ENCODE data around the gene BRD7.

BRD7 gene

GRCh38 chr16:50316848-50317630, 51.7 kb downstream of the BRD7 start:
- DNase-seq: no peak

DNA sequence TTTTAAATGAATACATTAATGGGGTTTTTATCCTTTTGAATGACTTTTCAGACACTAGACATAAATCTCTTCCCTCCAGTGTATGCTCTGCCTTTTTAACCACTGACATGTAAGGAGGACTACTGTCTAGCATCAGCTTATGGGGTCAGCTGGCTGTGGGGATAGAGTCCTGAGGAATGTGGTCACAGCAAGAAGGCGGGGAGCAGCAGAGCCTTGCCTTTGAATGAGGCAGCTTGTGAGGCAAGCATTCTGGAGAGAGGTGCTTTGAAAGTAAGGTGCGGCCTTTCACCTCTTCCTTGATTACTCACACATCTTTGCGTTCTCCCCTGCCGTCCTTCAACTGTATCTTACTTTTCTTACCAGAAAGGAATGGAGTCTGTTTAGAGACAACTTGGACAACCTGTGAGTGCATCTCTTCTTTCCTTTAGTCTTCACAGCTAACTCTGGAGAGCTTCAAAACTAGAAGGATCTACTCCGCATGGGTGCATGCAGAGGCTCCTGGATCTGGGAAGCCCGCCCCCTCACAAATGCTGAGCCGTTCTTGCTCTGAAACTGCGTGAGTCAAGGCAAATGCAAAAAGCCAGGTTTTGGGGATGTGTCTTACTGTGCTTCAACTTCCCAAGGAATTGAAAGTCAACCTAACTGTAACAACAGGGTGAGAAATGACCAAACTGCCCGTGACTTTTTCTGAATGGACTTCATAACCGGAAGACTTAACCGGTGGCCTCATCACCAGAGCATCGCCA, 52.5 kb downstream of the BRD7 start:
- DNase-seq: no peak

GRCh38 chr16:50315346-50315997, 53.3 kb downstream of the BRD7 start:
- DNase-seq: no peak

DNA sequence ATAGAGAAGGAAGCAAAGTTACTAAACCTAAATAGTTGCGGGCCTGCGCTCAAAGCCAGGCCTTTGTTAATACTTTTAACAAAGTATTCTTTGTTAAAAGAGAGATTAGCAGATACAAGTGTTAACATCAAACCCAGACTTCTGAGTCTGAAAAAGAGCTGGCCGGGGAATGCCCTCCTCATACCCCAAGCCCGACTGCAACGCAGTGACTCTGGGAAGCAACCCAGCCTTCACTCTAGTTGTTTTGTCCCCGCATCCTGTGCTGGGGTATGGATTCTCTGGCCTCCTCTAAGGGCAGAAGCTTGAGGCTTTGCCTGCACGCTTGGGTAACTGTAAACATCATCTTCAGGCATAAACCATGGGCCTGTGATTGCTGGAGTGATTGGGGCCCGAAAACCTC, 54.1 kb downstream of the BRD7 start:
- DNase-seq: no peak

GRCh38 chr16:50313596-50314478, 55.0 kb downstream of the BRD7 start:
- DNase-seq: peak; percentile 81

DNA sequence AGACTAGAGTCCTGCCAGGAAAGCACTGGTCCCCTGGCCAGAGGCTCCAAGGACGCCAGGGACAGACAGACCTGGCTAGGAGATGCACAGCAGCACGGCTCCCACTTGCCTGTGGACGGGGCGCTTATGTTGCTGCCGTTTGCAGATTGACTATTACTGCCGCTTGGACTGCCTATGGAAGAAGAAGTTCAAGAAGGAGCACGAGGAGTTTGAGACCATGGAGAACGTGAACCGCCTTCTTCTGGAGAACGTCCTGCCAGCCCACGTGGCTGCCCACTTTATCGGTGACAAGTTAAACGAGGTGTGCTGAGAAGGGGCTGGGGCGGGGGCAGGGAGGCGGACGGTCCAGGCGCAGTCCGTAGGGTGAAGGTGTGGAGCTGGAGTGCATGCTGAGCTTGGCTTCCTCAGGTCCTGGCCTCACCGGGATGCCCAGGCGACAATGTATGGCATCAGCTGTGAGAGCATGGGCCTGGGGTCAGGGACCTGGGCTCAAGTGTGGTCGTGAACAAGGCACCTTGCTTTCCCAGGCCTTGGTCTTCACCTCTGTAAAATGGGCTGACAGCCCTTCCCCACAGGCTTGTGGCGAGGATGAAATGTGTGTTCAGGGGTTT, 56.8 kb downstream of the BRD7 start:
- DNase-seq: no peak

GRCh38 chr16:50311134-50311528, 57.7 kb downstream of the BRD7 start:
- no peak for DNase-seq

GRCh38 chr16:50310308-50311133, 58.3 kb downstream of the BRD7 start:
- DNase-seq: no peak

- no peak for DNase-seq
Observed at GRCh38 chr16:50309527-50310307, 59.1 kb downstream of the BRD7 start.

- DNase-seq: no peak
Observed at GRCh38 chr16:50309156-50309526, 59.6 kb downstream of the BRD7 start.

DNA sequence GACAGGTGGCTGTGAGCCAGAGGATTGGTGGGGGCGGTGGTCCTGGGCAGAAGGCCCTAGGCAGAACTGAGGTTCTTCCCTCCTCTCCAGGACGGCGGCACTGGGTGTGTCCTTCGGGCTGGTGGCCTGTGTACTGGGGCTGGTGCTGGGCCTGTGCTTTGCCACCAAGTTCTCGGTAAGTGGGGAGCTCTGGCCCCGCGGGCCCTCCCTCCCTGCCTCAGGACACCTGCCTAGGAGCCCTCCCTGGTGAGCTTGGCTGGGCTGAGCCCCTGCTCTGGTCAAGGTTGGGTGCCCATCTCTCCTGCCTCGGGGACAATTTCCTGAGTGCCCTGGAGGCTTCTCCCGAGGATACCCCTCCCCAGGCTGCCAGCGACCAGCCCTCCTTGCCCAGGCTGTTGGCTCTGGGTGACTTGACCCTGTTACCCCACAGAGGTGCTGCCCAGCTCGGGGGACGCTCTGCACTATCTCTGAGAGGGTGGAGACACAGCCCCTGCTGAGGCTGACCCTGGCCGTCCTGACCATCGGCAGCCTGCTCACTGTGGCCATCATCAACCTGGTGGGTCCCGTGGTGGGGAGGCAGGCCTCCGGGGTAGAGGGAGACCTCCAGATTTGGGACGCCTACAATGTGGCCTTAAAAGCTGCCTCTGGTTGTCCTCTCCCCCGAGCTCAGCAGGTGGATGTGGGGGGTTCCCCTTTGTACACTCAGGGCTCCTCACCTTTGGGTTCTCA, 60.4 kb downstream of the BRD7 start:
- DNase-seq: no peak

DNA sequence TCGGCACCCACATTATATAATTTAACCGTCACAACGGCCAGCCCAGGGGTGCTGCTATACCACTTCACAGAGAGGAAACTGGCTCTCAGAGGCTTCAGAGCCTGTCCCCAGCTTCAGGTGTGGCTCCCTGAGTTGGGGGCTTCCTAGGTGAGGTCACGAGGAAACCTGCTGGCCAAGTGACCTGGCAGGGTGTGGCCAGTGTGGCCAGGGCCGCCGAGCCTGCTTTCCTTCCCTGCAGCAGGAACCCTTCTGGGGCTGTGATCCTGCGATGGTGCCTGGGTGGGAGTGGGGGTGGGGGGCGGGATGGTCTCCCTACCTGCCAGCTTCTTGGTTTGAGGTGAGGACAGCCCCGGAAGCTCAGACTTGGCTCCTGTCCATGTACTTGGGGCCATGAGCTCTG, 62.5 kb downstream of the BRD7 start:
- no peak for DNase-seq

- no peak for DNase-seq
Observed at GRCh38 chr16:50305441-50306061, 63.2 kb downstream of the BRD7 start.

- no peak for DNase-seq
Observed at GRCh38 chr16:50304467-50305440, 64.0 kb downstream of the BRD7 start.

DNA sequence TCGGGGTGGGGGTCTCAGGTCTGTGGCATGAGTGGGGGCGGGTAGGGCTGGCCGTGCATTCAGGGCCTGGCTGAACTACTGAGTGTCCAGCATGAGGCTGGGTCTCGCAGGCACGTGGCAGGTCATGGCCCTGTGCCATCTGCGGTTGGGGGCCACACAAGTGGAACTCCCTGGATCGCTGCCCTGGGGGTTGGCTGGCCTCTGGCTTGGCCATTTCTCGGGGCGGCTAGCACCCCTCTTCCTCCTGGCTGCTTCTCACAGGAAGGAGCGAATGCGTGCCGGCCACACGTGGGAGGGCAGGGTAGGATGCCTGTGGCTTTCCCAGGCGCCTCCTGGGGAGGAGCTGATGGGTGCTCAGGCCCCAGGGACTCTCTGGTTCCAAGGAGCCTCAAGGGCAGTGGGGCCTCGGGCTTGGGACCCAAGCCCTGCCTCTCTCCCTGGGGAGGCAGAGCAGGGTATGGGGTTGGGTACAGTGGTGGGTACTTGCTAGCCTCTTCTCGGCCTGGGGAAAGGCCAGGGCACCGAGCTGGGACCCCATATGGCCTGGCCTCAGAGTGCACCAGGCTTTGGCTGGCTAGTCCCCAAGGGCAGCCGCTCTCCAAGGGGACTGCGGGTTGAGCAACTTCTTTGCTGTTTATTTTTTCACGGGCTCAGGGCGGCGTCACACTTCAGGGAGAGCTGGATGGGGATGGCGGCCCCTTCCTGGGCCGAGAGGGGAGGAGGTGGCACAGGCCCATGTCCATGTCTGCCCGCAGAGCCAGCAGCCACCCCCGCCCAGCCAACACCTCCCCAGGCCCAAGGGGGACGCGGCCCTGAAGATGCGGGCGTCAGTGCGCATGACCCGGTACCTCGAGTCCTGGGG, 65.0 kb downstream of the BRD7 start:
- DNase-seq: no peak

DNA sequence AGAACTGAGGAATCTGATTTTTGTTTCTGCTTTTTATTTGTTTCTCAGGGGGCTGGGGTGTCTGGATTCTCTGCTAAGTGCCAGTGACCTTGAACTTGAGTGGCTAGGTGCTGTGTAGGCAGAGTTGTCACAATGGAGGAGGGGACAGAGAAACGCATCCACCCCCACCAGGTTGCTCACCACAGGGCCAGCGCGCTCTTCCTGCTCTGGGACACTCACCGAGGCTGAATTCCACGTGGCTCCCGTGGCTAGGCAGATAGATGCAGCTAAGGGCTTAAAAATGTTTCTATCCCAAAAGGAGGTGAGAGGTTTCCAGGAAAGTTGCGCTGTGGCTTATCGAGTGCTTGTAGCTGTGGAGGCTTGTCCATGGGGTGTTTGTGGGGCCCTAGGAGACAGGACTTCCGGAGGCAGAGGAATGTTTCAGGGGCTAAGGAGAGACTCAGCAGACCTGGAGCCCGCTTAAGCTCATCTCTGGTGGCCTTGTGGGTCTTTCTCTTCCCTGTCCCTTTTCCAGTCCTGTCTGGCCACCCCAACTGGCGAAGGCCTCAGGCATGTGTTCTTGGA, 65.7 kb downstream of the BRD7 start:
- no peak for DNase-seq

- no peak for DNase-seq
Observed at GRCh38 chr16:50302472-50303005, 66.2 kb downstream of the BRD7 start.

All from CD4-positive, alpha-beta T cell treated with Interleukin-6 for 4 hours (primary cell).